NCI-H510A treated with DMSO at 0.1 percent for 48 hours (cell line): Measurements from ENCODE around the gene HOXD12.

ENCODE experiments used
- DNase-seq: peaks from one replicate; lab custom pipeline; 2025; lab: John Stamatoyannopoulos, UW

The HOXD12 gene

DNA sequence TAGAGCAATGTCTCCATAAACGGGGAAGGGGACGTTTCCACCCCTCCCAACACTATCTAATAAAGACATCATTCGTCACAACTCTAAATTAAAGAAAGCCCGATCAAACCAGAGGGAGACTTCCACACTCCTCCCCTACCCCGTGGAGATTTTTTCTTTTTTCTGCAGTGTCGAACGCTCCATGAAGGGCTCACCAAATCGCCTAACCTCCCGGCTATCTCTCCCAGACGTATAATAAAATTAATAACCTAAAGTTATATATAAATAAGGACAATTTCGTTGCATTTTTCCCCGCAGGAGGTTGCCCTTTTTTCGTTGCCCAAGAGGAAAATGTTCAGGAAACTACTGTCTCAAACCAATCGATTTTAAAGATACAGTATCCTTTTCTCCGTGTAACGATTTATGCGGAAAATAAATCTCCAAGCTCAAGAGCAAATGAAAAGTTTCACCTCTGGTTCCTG, 18.2 kb upstream of the HOXD12 start:
- DNase-seq, result no peak

DNA sequence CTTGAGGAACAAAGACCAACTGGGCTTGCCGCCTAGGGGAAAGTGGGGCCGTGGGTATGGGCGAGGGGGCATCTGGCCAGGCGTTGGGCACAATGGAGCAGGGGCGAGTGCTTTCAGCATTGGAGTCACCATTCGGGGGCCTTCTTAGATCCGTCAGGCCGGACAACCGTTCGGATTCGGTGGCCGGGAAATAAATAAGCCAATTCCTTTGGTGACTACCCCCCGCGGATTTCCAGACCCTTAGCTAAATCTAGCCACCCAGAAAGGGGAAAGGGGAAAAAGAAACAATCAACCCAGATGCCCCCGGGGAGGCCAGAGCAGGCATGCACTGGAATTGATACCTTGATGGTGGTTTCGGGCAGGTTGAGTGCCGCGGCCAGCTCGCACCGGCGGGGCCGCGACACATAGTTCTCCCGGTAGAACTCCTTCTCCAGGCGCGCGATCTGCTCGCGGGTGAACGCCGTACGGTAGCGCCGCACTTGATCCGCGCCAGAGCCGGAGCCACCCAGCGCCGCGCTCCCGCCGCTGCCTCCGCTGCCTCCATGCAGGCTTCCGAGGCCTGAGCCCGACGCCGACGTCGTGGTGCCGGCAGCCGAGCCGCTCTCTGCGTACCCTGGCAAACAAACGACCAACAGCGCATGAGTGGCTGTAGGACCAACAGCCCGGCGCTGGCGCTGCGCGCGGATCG, 17.6 kb upstream of the HOXD12 start:
- DNase-seq, result no peak

DNA sequence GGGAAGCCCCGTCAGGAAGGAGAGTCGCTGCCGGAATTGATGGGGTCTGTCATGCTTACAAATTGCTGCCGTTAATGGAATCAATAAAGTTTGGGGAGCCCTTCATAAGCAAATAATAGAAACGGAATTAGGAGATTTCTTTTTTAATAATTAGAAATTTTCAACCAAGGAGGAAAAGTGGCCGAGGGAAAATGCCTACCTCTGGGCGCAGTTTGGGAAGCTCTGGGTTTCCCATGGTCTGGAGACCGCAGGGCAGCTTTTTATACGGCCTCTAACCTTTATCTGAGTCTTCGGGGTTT, 17.1 kb upstream of the HOXD12 start:
- no peak for DNase-seq

DNA sequence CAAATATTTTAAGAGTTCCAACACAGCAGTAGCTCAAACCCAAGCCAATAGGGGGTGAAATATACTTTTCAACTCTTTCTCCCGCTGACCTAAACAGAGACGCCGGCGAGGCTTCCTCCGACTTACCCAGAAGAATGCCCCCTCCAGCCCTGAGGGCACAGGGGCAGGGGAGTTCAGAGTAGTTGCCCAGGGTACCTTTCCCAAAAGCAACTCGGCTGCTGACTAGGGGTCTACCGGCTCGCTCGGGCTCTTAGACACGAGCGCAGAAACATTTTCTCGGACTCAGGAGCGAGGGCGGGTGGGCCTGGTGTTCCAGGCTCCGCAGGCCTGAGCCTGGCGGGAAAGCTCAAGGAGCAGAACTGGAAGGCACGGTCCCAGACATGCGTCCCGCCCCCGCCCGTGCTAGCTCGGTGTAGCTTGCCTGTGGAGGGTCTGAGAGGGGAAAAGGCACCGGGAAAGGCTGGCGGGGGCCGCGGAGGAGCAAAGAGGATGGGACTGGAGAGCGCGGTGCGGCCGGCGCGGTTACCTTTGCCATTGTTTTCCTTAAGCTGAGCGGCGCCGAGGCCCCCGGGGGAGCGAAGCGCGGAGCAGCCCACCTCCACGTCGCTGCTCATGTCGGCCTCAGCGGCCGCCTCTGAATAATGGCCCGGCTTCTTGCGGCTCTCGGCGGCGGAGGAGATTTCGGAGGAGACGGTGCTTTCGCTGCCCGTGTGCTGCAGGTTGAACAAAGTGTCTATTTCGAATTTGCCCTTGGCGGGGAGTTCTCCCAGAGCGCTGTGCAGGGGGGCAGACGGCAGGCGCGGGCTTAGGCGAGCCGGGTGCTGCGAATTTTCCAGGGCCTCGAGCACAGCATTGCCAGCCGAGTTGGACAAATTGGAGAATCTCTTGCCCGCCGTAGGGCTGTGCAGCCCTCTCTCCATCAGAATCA, 16.5 kb upstream of the HOXD12 start:
- DNase-seq, result no peak

DNA sequence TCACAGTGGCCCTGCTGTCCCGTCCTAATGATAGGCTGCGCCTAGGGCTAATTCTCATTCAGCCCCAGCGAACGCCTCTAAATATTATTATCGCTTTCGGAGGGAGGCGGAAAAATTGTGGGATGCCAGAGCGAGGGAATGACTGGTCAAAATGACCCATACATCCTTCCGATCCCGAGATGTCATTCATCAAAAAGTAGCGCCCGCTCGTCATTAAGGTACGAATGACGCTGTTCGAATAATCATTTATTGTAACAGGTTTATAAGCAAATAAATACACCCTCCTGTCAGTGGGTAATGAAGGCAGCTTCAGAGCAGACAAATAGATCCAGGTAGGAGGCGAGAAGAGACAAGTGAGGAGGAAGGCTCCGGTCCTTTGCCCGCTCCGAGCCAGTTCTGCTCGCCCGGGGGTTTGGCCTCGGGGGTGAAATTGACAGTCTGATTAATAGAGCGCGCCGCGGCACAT, 15.8 kb upstream of the HOXD12 start, which contains the start of gene EVX2:
EVX2 (minus strand) TSS at position 167 of the 466 bp plus-strand sequence. CDS start 186 bp downstream, outside the sequence.
- no peak for DNase-seq

DNA sequence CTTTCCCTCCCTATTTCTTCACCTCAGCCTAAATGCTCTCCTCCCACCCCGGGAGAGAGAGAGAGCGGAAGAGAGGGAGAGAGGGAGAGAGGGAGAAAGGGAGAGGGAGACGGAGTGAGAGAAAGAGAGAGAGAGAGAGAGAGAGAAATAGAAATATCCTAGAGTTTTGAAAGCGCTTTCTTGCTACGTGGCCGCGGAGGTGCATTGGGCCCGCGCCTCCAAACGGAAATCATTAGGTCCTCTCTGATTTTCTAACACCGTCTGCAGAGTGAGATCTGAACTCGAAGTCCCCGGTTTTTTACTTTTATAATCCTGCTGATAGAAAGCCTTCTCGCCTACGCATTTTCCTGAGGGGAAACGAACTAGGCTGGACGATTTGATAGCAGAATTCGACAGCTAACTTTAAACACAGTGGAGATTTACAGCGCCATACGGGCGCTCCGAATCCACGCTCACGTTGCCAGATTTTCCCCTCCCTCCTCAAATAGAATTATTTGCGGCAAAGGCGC, 14.9 kb upstream of the HOXD12 start:
- DNase-seq, result no peak

DNA sequence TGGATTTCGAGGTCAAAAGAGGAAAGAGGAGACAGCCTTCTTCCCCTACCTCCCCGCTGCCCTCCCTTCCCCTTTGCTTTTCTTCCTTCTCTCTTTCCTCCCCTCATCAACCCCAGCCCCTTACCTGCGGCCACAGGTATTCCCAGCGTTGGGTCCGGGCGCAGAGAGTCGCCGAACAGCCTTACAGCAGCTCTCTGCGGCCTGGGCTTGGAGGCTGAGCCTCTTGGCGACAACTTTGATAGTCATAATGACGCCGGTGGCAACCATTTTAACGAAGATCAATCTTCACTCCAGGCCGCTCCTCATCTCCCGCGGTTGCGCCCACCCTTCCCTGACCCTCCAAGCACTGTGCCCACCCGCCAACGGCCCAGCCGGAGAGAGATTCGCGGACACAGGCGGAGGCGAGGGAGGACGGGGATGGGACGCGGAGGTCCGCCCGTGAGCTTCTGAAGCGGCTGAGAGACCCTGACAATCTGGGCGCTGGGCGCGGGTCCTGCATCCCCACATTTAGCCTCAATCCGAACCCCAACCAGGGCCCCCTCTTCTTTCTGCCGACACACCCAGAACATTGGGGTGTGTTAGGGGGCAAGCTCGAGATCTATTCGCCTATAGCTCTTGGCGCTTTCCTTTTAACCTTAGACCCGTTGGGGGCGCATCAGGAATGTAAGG, 14.3 kb upstream of the HOXD12 start:
- DNase-seq, result no peak

DNA sequence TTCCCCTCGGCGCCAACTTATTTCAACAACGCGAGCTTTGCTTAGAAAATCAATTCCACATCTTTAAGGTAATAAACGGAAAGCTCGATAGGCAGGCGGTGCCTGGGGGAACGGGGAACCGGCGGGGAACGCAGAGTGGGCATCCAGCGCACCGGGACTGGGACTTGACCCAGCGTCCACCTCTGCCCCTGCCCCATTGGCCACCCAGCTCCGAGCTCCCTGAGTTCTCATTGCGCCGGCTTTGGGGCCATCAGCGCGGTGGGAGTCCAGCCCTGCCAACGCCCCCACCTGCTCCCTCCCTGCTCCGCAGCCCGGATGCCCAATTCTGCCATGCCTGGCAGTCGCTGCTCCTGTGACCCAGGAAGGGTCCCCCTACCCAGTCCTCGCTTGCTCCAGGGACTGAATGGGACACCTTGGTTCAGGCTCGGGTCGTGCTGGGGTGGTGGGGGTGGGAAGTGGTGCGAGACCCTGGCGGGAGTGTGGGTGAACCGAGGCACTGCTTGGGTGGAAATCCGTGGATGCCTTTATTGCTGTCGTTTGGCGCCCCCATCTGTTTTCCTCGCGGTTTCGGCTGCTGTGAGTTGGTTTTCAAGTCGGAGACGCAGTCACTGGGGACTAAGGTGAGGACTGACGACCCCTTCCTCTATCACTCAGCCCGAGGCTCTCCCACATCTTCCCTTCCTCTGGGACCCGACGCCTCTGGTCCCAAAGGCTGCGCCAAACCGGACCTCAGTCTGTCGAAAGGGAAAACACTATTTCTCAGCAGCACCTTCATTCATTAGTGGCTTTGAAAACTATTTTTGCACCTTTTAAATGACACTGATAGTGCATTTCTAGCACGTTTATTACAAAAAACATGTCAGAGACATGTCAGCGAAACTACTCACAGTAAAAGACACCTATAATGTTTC, 13.5 kb upstream of the HOXD12 start:
- DNase-seq, result peak; percentile 53

DNA sequence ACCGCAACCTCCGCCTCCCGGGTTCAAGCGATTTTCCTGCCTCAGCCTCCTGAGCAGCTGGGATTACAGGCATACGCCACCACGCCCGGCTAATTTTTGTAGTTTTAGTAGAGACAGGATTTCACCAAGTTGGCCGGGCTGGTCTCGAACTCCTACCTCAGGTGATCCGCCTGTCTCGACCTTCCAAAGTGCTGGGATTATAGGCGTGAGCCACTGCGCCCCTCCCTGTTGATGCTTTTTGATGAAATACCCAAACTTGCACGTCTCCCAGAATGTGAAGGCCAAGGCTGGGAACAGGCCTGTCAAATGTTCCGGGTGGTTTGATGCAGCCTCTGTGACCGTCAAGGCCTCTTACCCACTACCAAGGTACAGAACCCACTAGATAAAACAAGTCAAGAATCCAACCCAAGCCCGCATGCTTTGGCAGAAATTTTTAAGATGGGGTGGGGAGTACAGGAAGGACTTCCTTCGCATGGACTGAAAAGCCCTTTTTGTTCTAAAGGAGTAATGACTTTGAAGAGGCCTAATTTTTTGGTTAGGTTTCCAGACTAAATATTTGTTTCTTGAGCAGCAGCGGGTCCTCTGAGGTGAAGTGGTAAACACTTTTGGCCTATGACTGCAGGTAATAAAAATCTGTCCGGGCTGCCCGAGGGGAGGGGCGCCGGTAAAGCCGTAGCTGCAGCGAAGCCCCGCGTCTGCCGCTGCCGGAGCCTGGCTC, 12.1 kb upstream of the HOXD12 start:
- DNase-seq, result no peak

DNA sequence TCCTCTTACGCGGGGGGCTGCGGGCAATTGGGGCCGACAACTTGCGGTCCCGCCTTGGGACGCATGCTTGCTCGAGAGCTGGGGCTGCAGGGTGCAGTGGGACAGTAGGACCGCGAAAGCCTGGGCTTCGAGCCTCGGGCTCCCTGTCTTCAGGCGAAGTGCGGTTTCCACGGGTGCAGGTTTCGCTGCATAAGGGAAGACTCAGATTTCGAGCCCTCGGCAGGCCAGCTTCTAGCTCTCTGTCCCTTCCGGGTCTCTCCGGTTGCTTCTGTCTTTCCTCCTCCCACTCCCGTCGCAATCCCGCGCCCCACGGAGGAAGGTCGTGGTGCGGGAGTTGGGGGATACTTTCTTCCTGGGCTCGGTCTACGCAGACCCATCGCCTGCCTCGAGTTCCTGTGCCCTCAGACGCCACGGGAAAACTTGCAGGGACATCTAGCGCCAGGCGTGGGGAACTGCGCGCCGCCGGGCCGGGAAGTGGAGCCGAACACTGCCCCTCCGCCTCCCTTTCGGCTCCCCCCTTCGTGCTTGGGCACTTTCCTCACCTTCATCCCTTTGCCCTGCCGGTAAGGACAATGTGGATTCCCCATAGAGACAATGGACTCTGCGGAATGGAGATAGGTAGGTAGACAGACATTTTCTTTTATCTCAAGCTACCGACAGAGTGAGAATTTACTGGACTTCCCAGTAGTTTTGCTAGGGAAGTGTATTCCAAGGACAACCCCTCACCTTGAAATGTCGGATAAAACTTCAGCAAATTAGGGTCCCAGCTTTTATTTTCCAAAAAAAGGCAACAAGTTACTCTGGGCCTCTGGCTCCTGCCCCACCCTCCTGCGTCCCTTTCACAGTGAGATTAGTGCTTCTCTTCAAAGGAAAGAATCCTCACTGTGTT, 11.3 kb upstream of the HOXD12 start:
- peak; percentile 67 for DNase-seq

DNA sequence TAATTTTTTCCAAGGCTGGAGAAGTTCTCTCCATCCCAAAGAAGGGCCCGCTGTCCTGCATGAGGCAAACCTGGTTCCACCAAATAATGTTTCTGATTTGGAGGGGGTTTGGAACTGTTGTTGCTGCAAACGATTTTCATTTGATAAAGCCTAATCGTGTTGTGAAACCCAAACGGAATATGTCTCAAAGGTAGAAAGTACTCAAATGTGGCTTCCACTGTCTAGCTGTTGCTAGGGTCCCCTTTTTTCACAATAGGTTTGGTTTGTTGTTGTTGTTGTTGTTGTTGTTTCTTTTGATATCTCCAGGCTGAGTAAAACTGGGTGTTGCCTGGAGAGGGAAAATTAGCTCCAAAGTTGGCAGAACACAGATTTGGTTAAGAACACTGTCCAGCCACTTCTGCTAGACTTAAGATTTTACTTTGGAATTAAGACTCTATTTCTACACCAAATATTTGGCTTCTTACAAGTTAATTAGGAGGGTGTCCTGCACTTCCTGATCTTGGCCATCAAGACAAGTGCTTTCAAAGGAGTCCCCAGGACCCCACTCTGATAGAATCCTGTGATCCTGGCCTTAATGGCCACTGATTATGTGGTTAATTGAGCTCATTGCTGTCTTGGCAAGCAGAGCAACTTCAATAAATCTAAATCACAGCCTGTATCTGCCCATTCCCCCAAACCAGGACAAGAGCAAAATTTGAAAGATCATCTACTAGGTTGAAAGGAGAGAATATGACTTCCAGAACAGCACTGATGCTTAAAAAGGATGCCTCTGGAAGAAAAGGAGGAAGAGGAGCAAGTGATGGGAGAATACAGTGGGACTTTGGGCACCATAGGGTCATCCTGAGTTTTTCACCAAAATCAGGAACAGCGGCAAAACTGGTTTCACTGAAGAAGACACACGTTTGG, 10.4 kb upstream of the HOXD12 start:
- DNase-seq, result no peak

DNA sequence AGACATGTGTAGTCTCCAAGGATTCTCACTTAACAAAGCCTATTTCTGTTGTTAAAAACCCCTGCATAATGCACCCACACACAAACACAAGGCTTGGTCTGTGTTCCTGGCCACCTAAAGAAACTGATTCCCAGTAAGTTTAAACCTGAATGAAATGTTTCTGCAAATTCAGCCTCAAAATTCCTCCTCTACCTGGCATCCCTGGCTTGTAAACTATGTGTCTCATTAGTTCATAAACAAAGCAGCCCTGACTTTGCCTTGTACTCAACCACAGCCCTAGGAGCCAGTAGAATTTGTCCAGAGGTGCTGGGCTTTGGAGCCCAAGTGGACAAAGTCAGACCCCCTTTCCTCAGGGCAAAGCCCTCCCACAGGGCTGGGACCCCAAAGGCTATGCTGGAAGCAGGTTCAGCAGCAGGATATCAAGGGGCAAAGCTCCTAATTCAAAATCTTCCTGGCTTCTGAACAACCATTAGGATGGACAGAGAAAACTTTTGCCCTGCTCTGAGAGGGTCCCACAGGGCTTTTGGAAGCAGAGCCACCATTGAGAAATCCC, 9.7 kb upstream of the HOXD12 start:
- DNase-seq, result no peak

DNA sequence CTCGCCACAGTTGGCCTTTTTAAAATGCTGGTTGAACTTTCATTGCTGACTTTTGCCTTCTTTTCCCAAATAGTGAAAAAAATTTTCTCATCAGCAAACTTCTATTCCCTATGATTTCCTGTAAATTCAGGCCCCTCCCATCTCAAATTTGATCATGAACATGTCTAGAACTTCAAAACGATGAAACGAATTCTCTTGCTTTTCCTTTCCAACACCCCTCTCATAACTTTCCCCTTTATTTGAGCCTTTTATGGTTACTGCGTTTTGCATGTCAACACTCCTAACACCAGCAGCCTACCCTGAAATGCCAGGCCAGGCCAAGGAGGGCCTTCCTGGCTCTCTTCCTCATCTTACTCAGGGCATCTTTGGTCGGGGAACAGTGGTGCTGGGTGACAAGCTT, 8.7 kb upstream of the HOXD12 start:
- DNase-seq, result no peak

DNA sequence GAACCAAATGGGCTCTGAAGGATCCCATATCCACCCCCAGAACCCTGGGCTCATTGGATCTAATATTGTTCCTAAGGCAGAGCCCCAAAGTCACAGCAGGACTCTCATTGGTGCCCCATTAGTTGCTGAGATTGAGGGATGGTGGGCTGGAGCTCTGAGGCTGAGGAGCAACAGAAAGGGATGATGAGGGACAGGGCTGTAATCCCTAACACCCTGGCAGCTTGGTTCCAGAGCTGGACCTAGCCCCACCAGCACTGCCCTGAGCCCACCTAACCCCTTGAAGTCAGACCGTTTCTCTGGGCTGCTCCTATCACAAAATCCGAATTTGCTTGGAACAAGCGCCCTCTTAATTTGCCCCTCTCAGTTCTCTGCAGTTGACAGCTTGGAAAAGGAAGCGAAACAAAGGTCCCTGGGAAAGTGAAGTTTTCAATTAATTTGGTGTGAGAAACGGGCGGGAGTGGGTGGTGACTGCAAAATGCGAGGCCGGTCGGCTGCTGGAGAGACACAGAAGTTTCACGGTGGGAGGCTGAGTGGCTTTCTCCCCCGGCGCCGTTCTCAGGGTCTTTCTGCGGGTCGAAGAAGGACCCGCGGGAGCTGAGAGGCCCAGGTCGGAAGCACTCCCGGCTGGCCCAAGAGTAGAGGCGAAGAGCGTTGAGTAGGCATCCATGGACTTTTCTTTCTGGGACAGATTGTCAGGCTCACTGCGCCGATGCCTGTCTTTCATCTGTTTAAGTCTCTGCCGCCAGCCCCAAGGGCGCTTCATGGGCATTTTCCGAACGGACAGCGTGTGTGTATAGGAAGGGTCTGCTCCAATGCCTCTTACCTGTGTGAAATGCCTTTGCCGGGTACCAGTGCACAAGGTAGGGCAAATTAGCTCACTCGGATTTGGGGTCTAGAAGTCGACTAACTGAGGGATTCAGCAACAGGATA, 8.0 kb upstream of the HOXD12 start:
- no peak for DNase-seq

DNA sequence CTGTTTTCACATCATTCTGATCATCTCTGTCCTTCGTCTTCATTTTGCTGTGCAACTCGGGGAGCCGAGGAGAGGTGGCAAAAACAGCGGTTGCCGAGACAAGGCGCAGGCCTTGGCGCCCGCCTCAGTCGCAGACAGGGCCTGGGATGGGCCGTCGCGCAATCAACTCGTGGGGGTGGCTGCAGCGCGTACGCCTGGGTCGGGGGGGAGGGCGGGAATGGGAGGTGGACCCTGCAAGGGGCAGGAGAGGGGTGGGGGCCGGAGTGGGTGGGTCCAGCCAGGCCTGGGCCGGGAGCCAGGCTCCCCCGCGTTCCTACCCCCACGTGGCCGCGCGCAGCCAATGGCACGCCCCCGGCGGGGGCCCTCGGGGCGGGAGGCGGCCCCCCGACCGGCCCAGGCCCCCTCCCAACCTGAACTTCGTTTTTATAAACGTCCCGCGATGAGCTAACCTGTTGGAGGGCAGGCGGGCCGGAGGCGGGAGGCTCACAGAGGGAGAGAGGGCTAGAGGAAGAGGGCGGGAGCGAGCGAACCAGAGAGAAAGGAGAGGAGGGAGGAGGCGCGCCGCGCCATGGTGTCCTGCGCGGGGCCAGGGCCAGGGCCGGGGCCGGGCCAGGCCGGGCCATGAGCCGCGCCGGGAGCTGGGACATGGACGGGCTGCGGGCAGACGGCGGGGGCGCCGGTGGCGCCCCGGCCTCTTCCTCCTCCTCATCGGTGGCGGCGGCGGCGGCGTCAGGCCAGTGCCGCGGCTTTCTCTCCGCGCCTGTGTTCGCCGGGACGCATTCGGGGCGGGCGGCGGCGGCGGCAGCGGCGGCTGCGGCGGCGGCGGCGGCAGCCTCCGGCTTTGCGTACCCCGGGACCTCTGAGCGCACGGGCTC, 7.1 kb upstream of the HOXD12 start, which contains the start of gene HOXD13:
HOXD13 (plus strand) TSS at position 452 of the 875 bp plus-strand sequence; CDS start at position 622, 170 bp downstream.
- peak; percentile 54 for DNase-seq
